ENCODE results near the gene ASIC3. TPM values are rescaled to one million over a fixed set of nuclear protein-coding genes. Genes with fewer than 3 reads are reported as not detected.

ASIC3 gene
- total RNA-seq, 1 donor from 2014 or later: not detected

- Histone ChIP-seq H3K4me3 (ENCODE audit: low read length in 3 of 3) (no peak overlapping the region), H3K27me3 (ENCODE audit: control insufficient read depth in 3 of 3, insufficient read depth in 3 of 3, low read length in 3 of 3) (no peaks in the 10 kb centered on the region), H3K27ac (ENCODE audit: low read depth, low read length) (no peak overlapping the region), H3K9me3 (ENCODE audit: control insufficient read depth in 3 of 3, low read length in 3 of 3) (no peaks in the 10 kb centered on the region), H3K4me1 (ENCODE audit: control insufficient read depth in 3 of 3, insufficient read depth in 3 of 3, low read length in 3 of 3) (peaks cover 32 to 36% (median 35%) of the 10 kb centered on the region in 3 donors), H3K36me3 (ENCODE audit: control insufficient read depth in 3 of 3, insufficient read depth in 3 of 3, low read length in 3 of 3) (peaks cover 30 to 40% (median 37%) of the 10 kb centered on the region in 3 donors), H3K9ac (ENCODE audit: low read depth in 1 of 3, low read length in 3 of 3) (no peak overlapping the region)
Observed at GRCh38 chr7:151076863-151077704, 28.8 kb downstream of the ASIC3 start.

GRCh38 chr7:151077705-151078232 is 29.4 kb downstream of the ASIC3 start:
- Histone ChIP-seq H3K4me3 (ENCODE audit: low read length in 3 of 3) (no peak overlapping the region), H3K36me3 (ENCODE audit: control insufficient read depth in 3 of 3, insufficient read depth in 3 of 3, low read length in 3 of 3) (peaks cover 30 to 37% (median 35%) of the 10 kb centered on the region in 3 donors), H3K9me3 (ENCODE audit: control insufficient read depth in 3 of 3, low read length in 3 of 3) (no peaks in the 10 kb centered on the region), H3K4me1 (ENCODE audit: control insufficient read depth in 3 of 3, insufficient read depth in 3 of 3, low read length in 3 of 3) (peaks cover 39 to 43% (median 42%) of the 10 kb centered on the region in 3 donors), H3K27ac (ENCODE audit: low read depth, low read length) (no peak overlapping the region), H3K9ac (ENCODE audit: low read depth in 1 of 3, low read length in 3 of 3) (no peak overlapping the region), H3K27me3 (ENCODE audit: control insufficient read depth in 3 of 3, insufficient read depth in 3 of 3, low read length in 3 of 3) (no peaks in the 10 kb centered on the region)

DNA sequence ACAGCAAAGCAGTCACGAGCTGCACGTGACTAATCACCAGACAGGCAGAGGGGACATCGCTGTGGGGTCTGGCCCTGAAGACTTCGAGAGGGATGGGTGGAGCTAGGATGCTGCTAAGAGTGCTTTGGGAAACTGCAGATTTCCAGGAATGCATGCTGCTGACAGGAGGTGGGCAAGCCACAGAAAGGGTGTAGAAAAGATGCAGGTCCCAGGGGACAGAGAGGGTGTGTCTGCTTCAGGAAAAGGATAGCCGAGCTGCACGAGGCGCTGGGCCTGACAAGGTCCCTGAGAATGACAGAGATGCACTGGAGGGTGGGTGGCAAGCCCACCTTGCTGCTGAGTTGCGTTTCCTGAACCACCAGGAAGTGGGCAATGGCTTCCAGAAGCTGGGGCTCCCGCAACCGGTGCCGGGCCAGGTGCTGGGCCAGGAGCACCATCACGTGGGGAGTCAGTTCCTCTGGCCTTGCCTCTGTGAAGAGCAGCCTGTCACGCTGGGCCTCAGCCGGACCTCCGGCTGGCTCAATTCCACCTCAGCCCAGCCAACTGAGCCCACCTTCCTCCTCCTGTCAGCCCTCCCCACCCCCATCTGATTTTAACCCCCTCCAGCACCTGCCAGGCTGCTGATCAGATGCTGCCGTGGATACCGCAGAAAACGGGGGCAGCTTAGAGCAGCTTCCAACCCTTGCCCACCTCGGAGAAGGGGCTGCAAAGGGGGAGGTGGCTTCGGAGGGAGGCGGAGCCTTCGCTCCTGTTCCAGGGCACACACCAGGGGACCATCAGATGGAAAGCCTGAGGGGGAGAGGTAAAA is 30.1 kb downstream of the ASIC3 start:
- Histone ChIP-seq H3K9ac (ENCODE audit: low read depth in 1 of 3, low read length in 3 of 3) (peak overlapping the region in 2 of 3 donors; percentile 45 to 91), H3K4me1 (ENCODE audit: control insufficient read depth in 3 of 3, insufficient read depth in 3 of 3, low read length in 3 of 3) (peaks cover 39 to 44% (median 42%) of the 10 kb centered on the region in 3 donors), H3K9me3 (ENCODE audit: control insufficient read depth in 3 of 3, low read length in 3 of 3) (no peaks in the 10 kb centered on the region), H3K36me3 (ENCODE audit: control insufficient read depth in 3 of 3, insufficient read depth in 3 of 3, low read length in 3 of 3) (peaks cover 30 to 37% (median 35%) of the 10 kb centered on the region in 3 donors), H3K27ac (ENCODE audit: low read depth, low read length) (peak overlapping the region; percentile 12), H3K27me3 (ENCODE audit: control insufficient read depth in 3 of 3, insufficient read depth in 3 of 3, low read length in 3 of 3) (no peaks in the 10 kb centered on the region), H3K4me3 (ENCODE audit: low read length in 3 of 3) (no peak overlapping the region)

- H3K27me3 ChIP-seq (ENCODE audit: control insufficient read depth in 3 of 3, insufficient read depth in 3 of 3, low read length in 3 of 3): no peaks in the 10 kb centered on the region
- no peaks in the 10 kb centered on the region for H3K9me3 ChIP-seq (ENCODE audit: control insufficient read depth in 3 of 3, low read length in 3 of 3)
- H3K4me1 ChIP-seq (ENCODE audit: control insufficient read depth in 3 of 3, insufficient read depth in 3 of 3, low read length in 3 of 3): peaks cover 43 to 49% (median 47%) of the 10 kb centered on the region in 3 donors
Observed at GRCh38 chr7:151079199-151079910, 31.0 kb downstream of the ASIC3 start.

GRCh38 chr7:151080067-151080521 is 31.8 kb downstream of the ASIC3 start:
- Histone ChIP-seq H3K4me3 (ENCODE audit: low read length in 3 of 3) (peak overlapping the region; percentile 90 to 95 (median 93)), H3K36me3 (ENCODE audit: control insufficient read depth in 3 of 3, insufficient read depth in 3 of 3, low read length in 3 of 3) (peaks cover 16 to 22% (median 21%) of the 10 kb centered on the region in 3 donors), H3K27ac (ENCODE audit: low read depth, low read length) (peak overlapping the region; percentile 91), H3K9ac (ENCODE audit: low read depth in 1 of 3, low read length in 3 of 3) (peak overlapping the region; percentile 78 to 95 (median 91)), H3K9me3 (ENCODE audit: control insufficient read depth in 3 of 3, low read length in 3 of 3) (no peaks in the 10 kb centered on the region), H3K27me3 (ENCODE audit: control insufficient read depth in 3 of 3, insufficient read depth in 3 of 3, low read length in 3 of 3) (no peaks in the 10 kb centered on the region), H3K4me1 (ENCODE audit: control insufficient read depth in 3 of 3, insufficient read depth in 3 of 3, low read length in 3 of 3) (peaks cover 44 to 53% (median 47%) of the 10 kb centered on the region in 3 donors)

More at GRCh38 chr7:151079199-151079910, 31.0 kb downstream of the ASIC3 start:
- Histone ChIP-seq H3K36me3 (ENCODE audit: control insufficient read depth in 3 of 3, insufficient read depth in 3 of 3, low read length in 3 of 3) (peaks cover 23 to 29% (median 28%) of the 10 kb centered on the region in 3 donors), H3K4me3 (ENCODE audit: low read length in 3 of 3) (peak overlapping the region; percentile 90 to 95 (median 93)), H3K9ac (ENCODE audit: low read depth in 1 of 3, low read length in 3 of 3) (peak overlapping the region; percentile 78 to 95 (median 91)), H3K27ac (ENCODE audit: low read depth, low read length) (no peak overlapping the region)

DNA sequence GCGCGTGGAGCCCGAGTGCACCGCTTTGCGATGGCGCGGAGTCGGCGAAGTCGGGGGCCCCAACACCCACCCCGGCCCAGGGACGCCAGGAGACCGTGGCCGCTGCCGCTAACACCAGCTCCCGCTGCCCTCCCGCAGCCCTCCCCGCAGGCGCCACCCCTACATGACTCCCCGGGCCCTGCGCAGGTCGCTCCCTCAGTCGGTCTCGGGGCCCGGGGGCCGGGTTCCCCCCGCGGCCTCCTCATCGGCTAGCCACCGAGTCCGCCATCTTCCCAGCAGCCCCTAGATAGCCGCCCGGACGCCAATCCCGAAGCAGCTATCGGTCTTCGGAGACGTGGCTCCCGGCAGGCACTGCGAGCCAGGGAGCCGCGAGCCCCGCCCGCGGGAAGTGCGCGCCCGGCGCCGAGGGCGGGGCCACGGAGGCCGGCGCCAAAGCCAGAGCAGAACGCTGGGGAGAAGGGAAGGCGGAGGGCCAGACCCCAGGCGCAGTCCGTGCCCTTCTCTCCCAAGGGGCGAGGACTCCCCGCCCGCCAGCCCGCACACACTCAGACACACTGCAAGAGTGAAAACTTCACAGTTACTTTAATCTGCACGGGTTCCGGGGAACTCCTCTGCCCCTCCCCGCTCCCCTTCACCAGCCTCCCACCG is 32.3 kb downstream of the ASIC3 start, which contains the start of gene FASTK:
TSS of gene FASTK (minus strand) at position 288 of the 648 bp plus-strand sequence. CDS start at position 245, 43 bp downstream.
- Histone ChIP-seq H3K4me1 (ENCODE audit: control insufficient read depth in 3 of 3, insufficient read depth in 3 of 3, low read length in 3 of 3) (peaks cover 49 to 58% (median 52%) of the 10 kb centered on the region in 3 donors), H3K9me3 (ENCODE audit: control insufficient read depth in 3 of 3, low read length in 3 of 3) (no peaks in the 10 kb centered on the region), H3K27ac (ENCODE audit: low read depth, low read length) (peak within 1 kb of the TSS; percentile 91), H3K4me3 (ENCODE audit: low read length in 3 of 3) (peak within 1 kb of the TSS; percentile 90 to 95 (median 93)), H3K9ac (ENCODE audit: low read depth in 1 of 3, low read length in 3 of 3) (peak within 1 kb of the TSS; percentile 84 to 95 (median 91)), H3K27me3 (ENCODE audit: control insufficient read depth in 3 of 3, insufficient read depth in 3 of 3, low read length in 3 of 3) (no peaks in the 10 kb centered on the region), H3K36me3 (ENCODE audit: control insufficient read depth in 3 of 3, insufficient read depth in 3 of 3, low read length in 3 of 3) (peaks cover 11 to 17% (median 16%) of the 10 kb centered on the region in 3 donors)

DNA sequence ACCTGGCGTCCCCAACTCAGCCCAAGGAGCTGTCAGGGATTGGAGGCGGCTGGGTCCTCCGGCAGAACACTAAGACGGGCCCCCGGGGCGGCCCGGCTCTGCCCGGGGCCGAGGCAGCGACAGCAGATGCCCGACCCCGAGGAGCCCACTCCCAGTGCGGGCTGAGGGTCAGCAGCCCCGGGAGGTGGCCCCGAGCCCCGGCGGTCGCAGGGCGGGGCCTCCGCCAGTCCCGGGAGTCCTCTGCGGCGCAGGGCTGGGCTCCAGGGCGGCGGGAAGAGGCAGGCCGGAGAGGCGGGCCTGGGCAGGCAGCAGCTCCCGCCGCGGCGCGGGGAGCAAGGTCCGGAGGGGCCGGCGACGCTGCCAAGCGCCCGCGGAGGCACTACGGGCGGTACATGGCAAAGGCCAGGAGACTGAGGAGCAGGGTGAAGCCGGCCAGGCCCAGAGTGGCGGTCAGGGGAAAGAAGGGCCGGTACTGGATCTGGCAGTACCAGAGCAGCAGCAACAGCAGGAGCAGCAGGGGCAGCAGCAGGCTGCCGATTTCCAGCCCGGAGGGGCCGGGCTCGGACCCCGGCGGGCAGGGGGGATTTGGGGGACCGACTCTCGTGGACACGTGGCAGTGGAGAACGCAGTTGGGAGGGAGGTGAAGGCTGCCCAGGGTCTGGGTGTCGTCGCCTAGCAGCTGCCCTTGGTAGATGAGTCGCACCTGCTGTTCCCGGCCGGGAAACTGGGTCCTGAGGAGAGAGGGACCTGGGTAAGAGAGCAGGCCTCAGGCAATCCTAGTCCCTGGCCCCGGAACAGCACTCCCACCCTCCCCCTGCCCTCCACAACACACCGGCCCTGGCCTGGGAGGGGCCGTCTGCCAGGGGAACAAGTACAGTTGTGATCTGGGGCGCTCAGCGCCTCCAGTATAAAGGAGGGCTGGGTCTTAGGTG is 33.1 kb downstream of the ASIC3 start:
- Histone ChIP-seq H3K36me3 (ENCODE audit: control insufficient read depth in 3 of 3, insufficient read depth in 3 of 3, low read length in 3 of 3) (peaks cover 6 to 13% (median 11%) of the 10 kb centered on the region in 3 donors), H3K9ac (ENCODE audit: low read depth in 1 of 3, low read length in 3 of 3) (peak overlapping the region; percentile 64 to 95 (median 84)), H3K4me3 (ENCODE audit: low read length in 3 of 3) (peak overlapping the region; percentile 64 to 95 (median 79)), H3K4me1 (ENCODE audit: control insufficient read depth in 3 of 3, insufficient read depth in 3 of 3, low read length in 3 of 3) (peaks cover 52 to 62% (median 55%) of the 10 kb centered on the region in 3 donors), H3K9me3 (ENCODE audit: control insufficient read depth in 3 of 3, low read length in 3 of 3) (no peaks in the 10 kb centered on the region), H3K27ac (ENCODE audit: low read depth, low read length) (peak overlapping the region; percentile 91), H3K27me3 (ENCODE audit: control insufficient read depth in 3 of 3, insufficient read depth in 3 of 3, low read length in 3 of 3) (no peaks in the 10 kb centered on the region)
